RCC 7860 (cell line): Measurements from ENCODE around the gene ATP13A3.

Experiments
- DNase-seq: peaks from one replicate; pipeline ENCODE4 v3.0.0-alpha.2; 2015; ENCODE audit warnings: low spot score
- FAIRE-seq: peaks from 2 replicates; lab custom pipeline; 2012; peaks lifted over from hg19 to GRCh38; lab: Jason Lieb, UNC

The ATP13A3 gene

DNA sequence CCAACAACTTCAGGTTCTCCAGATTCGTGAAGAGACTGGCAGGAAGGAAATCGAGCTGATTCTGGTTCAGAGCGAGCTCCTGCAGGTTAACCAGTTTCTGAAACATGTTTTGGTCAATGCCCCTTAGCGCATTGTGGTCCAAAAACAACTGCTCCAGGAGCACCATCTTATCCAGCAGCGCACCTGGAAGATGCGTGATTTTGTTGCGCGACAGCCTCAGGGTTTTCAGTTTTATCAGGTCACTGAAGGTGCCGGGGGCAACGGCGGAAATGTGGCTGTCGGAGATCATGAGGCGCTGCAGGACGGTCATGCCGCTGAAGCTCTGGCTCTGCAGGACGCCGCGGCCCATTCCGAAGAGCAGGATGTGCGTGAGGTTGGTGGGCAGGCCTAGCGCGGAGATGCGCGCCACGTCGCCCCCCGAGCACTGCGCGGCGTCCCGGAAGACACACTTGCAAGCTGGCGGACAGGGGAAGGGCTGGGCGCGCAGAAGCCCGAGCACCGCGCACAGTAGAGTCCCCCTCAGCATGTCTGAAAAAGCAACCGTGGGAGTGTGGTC is 89.0 kb downstream of the ATP13A3 start:
- FAIRE-seq, result no peak

DNA sequence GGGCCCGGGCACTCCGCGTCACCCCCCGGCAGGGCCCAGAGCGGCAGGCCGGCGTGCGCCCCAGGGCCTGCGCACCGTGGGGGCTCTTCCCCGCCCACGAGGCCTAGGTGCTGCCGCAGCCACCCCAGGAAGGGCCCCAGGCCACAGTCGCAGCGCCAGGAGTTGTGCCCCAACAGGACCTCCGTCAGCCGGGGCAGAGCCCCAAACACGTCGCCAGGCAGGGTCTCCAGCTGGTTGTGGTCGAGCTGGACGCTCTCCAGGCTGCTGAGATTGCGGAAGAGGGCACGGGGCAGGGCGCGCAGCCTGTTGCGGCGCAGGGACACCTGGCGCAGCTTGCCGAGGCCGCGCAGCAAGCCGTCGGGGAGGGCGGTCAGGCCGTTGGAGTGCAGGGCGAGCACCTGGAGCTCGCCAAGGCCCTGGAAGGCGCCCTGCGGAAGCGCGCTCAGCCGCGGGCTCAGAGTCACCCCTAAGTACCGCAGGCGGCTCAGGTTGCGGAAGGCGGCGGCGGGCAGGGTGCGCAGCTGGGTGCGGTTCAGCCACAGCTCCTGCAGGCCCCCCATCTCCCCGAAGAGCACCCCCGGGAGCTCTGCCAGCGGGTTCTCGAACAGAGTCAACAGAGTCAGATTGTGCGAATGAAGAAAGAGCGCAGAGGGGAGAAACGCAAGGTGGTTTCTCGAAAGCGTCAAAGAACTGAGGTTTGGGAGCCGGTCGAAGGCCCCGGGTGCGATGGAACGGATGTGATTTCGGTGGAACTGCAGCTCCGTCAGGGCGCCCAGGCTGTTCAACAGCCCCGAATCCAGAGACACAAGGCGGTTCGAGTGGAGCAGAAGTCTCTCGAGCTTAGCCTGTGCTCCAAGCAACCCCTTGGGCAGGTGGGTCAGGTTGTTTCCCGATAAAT is 89.7 kb downstream of the ATP13A3 start:
- FAIRE-seq (no peak), DNase-seq (no peak)

More for the DNA sequence above, 89.0 kb downstream of the ATP13A3 start:
- DNase-seq, result no peak

DNA sequence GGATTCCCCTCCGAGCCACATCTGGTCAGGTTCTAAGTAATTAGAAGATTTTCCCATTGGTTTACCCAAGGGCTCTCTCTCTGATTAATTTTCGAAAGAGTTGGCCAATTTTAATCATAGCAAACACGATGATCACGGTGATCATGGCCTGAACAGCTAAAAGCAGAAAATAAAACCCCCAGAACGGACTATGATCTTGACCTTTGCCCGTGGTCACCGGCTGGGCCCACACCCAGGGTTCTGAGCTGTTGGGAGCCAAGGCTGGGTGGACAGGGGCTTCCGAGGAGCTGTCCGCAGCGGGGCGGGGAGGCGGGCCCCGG is 90.3 kb downstream of the ATP13A3 start:
- DNase-seq, result no peak
- no peak for FAIRE-seq

DNA sequence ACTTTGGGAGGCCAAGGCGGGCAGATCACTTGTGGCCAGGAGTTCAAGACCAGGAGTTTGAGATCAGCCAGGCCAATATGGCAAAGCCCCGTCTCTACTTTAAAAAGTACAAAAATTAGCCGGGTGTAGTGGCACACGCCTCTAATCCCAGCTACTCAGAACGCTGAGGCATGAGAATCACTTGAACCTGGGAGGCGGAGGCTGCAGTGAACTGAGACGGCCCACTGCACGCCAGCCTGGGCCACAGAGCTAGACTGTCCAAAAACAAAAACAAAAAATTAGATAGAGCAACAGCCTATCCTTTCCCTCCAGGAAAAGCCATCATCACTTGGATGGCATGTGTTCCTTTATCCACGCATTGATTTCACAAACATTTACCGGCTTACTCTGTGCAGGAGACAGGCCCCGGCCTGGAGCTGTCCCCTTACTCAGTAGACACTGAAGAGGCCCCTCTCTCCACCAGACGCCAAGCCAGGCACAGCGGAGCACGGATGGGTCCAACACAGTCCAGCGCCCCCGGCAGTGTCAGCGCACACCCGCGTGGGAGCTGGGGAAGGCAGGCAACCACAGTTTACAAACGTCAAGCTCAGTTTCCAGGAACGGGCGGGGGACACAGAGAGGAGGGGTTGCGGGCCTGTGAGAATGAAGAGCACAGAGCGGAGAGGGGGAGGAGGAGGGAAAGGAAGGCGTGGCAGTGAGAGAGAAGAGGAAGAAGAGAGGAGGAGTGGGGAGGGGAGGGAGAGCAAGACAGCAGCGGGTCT is 90.8 kb downstream of the ATP13A3 start:
- FAIRE-seq (no peak), DNase-seq (no peak)

DNA sequence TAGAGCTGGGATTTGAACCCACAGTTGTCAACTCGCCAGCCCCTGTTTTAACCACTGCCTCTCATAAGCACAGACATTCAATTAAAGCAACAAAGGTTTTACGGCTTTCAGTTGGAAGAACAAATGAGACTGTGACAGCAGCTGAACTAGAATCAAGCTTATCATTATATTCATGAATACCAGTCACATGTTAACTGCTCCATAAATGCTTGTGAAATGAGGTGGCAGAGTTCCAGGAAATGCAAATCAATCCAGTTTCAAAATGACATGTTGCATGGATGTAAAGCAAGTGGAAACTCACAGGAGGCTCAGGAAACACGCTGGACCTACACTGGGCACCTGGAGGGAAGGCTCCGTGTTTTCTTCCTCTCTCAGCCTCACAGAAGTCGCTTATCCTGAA is 91.6 kb downstream of the ATP13A3 start:
- no peak for FAIRE-seq
- no peak for DNase-seq

DNA sequence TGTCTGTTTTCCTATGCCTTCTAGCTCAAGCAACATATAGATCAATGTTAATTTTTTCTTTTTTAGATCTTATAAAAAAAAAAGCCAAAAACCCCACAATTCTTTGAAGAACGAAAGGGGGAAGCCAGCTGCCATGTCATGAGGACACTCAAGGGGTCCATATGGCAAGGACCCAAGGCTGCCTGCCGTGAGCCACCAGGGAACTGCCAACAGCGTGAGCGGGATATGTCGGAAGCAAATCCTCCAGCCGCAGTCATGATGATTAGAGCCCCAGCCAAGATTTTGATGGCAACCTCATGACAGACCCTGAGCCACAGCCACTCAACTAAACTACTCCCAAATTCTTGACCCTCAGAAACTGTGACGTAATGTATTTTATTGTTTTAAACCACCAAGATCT is 94.2 kb downstream of the ATP13A3 start:
- no peak for FAIRE-seq

DNA sequence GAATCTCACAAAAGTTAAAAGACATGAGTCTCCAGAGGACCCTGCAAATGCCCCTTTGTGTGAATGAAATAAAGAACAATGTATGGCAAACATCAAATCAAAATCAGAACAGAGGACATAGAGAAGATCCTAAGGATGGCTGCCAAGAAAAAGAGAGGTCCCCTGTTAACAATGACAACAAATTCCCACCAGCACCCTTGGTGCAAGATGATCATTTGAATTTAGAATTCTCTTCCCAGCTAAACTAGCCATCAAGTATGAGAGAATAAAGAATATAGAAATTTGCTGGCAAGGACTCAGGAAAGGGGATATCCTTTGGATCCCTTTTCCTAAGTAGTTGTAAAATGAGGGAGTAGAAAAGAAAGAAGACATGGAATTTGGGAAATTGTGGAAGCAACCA is 96.0 kb downstream of the ATP13A3 start:
- DNase-seq, result no peak
- FAIRE-seq, result no peak

More for the DNA sequence above, 94.2 kb downstream of the ATP13A3 start:
- DNase-seq, result no peak

DNA sequence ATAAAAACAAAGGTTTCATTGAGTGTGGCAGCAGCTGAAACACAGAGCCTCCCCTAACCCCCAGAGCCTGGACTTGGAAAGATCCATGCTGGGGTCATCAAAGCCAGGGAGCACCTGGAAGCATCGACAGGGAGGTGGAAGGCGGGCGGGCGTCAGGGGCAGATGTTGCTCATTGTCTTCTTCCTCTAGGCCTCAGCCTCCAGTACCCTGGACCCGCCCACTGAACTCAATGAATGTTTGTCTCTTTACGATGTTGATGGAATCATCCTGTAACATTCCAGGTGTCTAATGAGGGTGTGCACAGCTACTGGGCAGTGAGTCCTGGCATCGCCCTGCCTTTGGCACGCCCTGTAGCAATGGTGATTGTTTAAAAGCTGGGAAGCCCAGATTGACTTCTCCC is 97.5 kb downstream of the ATP13A3 start:
- DNase-seq (no peak), FAIRE-seq (no peak)

DNA sequence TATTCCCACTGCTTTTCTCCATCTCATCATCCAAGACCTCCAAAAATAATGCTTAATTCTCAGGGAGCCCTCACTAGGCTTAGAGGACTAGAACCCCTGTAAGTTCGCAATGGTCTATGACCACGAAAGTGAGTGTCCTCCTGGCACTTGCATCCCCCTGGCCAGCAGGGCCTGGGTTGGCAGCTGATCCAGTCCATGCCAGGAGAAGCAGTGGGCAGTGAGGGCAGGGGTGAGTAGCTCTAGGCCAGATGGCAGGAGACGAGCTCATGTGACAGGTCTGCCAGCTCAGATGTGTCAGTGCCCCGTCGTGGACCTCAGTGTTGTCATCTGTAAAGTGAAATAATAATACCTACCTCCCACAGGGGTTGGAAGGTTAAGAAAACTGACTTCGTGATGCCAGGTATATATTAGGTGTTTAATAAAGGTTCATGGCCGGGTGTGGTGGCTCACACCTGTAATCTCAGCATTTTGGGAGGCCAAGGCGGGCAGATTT is 98.8 kb downstream of the ATP13A3 start:
- FAIRE-seq (no peak), DNase-seq (no peak)

DNA sequence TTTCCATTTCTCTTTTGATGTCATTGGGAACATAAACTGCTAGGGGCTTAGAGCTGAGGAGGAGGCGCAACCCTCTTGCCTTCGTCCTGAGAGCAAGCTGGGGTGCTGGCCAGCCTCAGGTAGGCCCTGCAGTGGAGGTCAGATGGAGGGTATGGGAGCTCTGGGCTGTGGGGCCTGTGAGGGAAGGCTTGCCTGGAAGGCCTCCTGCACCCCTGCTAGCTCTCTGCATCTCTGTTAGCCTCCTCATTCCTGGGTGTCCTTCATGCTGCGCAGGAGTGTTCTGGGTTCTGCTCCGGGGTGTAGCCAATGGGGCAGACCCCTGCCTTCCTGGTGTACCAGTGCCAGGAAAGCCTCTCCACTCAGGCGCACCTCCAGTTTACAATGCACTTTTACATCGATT is 99.5 kb downstream of the ATP13A3 start:
- no peak for DNase-seq
- no peak for FAIRE-seq

DNA sequence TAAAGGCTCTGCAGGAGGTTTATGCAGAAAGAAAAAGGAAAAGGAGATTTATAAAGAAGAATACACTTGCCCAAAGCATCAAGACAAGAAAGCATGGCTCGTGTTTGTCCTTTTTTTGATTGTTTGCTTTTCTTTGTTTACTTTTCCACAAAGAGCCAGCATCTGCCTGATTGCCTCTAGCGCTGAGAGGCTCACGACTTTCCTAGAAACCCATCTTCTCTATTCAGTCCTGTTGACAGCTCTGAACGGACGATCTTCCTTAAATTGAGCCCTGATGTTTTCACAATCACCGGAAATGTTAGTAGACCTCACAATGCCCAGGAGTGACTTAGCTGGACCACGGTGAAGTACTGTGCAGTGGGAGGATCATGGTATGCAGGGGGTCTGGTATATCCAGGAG is 100.2 kb downstream of the ATP13A3 start:
- DNase-seq (no peak), FAIRE-seq (no peak)

DNA sequence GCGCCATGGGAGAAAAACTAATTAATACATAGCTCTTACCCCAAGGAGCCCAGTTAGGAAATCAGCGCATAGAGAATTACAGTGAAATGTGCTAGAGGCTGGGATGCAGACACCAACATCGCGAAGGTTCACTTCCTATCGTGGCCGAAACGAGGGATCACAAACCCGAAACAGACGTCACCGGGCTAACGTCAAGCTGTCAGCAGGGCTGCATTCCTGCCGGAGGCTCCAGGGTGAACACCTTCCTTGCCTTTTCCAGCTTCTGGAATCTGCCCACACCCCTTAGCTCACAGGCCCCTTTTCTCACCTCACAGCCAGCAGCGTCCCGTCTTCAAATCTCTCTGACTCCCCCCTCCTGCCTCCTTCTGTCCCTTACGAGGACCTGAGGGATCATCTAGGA is 100.7 kb downstream of the ATP13A3 start:
- FAIRE-seq (no peak), DNase-seq (no peak)

DNA sequence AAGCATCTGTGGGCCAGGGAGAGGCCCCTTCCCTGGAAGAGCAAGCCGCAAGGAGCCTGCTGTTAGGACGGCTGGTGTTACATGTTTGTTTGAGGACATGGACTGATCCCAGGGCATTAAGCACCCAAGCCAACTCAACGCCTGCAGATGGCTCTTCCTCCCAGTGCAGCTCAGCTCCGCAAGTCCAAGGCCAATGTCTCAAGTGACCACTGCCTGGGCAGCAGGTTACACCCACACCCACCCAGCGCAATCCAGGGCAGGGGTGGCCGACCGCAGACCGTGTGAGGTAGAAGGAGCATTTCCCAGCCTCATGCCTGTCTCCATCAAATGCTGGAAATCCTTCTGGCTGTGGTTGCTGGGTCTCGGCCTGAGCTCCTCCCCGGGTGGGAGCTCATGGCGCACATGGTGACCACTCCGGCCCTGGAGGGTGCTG is 102.2 kb downstream of the ATP13A3 start:
- no peak for FAIRE-seq
- DNase-seq, result no peak

DNA sequence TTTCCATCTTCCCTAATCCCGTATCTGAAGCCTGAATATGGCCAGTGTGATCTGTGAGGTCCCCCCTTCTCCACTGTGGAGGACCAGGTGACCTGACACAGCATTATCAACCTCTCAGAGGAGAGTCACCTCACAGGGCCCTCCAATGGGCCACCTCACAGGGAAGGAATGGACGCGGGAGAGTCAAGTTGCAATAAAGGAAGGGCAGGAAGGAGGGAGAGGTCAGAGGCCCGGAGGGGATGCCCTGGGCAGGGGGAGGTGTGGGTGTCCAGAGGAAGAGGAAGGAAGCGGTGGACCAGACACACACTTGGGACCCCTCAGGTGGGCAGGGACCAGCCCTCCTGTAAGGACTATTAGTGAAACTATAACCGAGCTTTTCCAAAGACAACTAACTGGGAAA is 102.6 kb downstream of the ATP13A3 start:
- no peak for DNase-seq
- no peak for FAIRE-seq

DNA sequence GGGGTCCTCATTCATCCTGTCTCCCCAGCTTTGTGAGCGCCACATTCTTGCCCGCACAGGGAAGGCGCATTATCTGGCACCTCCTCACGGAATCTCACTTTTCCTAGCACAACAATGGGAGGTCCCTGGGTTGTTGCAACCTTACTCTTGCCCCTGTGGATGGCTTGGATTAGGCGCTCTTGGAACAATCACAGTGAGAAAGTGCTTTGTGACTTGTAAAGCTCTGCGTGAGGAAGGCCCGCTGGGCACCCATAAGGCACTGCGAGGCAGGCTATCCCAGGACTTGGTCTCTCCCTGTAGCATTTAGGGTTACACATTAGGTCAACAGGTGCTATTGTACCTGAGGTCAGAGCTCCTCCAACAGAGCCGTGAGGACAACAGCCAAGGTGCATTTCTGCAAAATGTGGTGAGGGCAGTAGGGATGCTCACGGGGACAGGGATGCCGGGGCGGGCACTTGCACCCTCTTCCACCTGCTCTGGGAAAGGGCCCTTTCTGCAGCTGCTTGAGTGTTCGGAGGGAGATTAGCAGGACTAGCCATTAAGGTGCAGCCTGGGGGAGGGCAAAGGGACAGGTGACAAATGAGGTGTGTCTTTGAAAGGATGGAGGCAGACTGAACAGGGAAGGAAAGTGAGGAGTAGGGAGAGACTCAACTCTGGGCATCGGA is 103.4 kb downstream of the ATP13A3 start:
- no peak for DNase-seq
- FAIRE-seq, result no peak

DNA sequence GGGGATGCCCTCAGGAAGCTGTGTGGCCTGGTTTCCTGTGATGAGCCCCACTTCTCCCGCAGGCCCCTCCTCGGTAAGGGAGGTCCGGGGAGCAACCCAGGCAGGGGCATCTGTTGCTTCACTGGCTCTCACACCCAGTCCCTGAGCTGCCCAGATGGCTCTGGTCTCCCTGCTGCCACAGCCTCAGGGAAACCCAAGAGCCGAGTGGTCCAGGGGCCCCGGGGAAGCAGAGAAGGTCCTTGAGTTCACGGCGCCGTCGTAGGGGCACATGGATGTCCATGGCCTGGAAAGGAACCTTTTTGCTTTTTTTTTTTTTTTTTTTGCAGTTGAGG is 103.9 kb downstream of the ATP13A3 start:
- FAIRE-seq, result no peak

DNA sequence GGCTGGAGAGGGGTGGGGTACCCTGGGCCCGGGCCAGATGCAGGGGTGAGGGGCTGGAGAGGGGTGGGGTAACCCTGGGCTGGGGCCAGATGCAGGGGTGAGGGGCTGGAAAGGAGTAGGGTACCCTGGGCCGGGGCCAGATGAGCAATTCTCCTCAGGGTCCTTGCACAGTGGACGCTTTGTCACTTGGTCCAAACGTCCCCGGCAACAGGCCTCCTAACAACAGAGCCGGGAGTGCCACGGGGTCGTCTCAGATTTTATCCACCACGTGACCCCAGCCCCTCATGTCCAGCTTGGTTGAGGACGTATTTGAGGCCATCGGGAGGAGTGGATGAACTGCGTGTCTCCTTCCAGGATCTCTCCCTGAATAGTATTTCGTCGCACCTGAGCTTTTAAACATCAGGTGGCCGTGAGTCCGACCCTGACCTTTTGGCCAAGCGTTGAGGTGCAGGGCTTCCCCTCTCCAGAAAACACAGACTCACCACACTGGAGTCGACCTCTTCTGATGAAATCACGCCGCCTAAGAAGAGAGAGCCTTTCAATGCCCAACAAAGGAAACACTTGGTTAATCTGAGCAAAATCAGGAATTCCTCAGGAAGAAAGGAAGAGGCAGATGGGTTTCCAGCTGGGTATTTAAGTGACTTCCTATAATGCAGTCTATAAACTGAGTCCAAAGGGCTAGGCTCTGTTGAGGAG is 104.5 kb downstream of the ATP13A3 start:
- FAIRE-seq, result no peak
- DNase-seq, result no peak

More for the DNA sequence above, 103.9 kb downstream of the ATP13A3 start:
- no peak for DNase-seq

DNA sequence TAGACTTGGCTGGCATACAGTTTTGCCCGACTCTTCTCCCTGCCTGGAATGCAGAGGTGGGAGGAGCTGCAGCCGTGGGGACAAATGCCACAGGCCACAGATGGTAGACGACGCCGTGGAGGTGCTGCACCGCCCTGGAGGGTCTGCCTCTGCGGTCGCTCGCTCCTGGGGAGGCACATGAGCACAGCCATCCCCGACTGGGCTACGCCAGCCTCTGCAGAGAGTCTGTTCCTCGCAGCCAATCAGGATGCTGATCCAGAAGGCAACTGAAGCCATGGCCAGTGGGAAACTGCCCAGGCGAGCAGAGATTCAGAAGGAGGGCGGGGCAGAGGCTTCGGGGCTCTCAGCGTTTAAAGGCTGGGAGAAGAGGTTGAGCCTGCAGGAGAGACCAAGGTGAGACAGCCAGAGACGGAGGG is 105.3 kb downstream of the ATP13A3 start:
- DNase-seq (no peak), FAIRE-seq (no peak)

DNA sequence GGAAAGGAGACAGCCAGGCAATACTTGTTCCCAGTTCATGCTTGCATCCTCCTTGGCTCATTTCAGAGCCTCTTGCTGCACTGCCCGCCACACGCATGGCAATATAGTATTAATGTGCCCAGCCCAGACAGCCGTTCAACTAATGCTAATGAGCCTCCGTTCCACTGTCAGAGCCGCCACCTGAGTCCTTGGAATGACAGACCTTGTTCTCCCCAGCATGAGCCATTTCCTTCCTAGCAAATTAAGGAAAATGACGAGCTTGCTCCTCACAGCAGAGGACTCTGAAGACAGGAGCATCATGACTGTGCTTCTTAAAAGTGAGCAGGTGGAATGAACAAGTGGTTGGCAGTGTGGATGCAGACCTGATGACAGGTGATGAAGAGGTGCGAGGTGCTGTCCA is 106.5 kb downstream of the ATP13A3 start:
- no peak for FAIRE-seq
- DNase-seq, result no peak

DNA sequence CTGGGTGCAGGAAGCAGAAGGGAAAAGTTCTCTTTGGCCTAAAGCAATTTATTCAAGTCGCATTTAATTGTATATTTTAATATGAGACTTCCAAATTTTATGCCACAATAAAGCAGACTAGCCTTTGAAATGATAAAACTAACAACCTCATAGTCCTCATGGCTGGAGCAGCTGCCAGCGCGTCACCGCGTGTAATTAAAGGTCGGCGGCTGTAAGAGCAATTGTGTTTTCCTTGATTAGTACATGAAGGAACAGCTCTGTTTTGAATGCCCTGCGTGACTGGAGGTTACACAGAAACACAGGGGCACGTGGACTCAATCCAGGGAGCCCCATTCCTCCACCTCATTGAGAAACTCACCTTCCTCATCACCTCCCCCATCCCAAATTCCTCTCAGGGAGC is 107.2 kb downstream of the ATP13A3 start:
- FAIRE-seq, result no peak

DNA sequence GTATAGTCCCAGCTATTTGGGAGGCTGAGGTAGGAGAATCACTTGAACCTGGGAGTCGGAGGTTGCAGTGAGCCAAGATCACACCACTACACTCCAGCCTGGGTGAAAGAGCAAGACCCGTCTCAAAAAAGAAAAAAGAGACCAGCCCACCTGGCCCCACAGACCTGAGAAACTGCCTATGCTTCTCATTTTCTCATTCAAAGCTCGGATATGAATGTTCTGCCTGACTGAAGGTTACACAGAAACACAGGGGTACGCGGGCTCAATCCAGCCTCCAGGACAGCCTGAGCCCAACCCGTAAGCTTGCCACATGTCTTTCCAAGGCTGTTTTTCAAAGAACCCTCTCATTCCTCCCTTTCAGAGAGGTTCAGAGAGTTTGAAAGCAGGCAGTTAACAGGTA is 107.6 kb downstream of the ATP13A3 start:
- no peak for FAIRE-seq
- DNase-seq, result no peak

More for the DNA sequence above, 107.2 kb downstream of the ATP13A3 start:
- DNase-seq, result no peak
